ENCODE results near the gene PLA2G2C.

- TF ChIP-seq CEBPB (IDR thresholded peaks at IDR 0.05; ENCODE audit: low read depth, low read length) (no peak), CTCF (IDR thresholded peaks at IDR 0.05; ENCODE audit: control extremely low read depth in 1 of 3, insufficient read depth in 1 of 3, low read depth in 1 of 3, low read length in 3 of 3) (no peak), EP300 (IDR thresholded peaks at IDR 0.05; ENCODE audit: borderline replicate concordance in 1 of 2, low read depth in 2 of 2, low read length in 2 of 2) (no peak), SP2 (IDR thresholded peaks at IDR 0.05; ENCODE audit: low read length) (no peak), TAF7 (optimal IDR thresholded peaks at IDR 0.05; ENCODE audit: borderline replicate concordance, low read depth, low read length) (no peak), CREB1 (IDR thresholded peaks at IDR 0.05) (no peak), RFX5 (IDR thresholded peaks at IDR 0.05; ENCODE audit: borderline replicate concordance, low read depth, low read length) (no peak), ZNF274 (IDR thresholded peaks at IDR 0.05; ENCODE audit: borderline replicate concordance, extremely low read depth, low read length) (no peak), TEAD4 (IDR thresholded peaks at IDR 0.05; ENCODE audit: low read depth, low read length) (no peak), SIN3A (conservative IDR thresholded peaks at IDR 0.05 in 1 of 2, IDR thresholded peaks at IDR 0.05 in 1 of 2; ENCODE audit: low read depth in 1 of 2, low read length in 2 of 2) (no peak), ATF3 (IDR thresholded peaks at IDR 0.05; ENCODE audit: insufficient read depth, low read depth, low read length) (no peak)
Observed at GRCh38 chr1:20192364-20192763, 6.0 kb upstream of the PLA2G2C start.

Data from H1 (cell line).